GM18498 (cell line): ENCODE measurements around the gene OR9G4.

Source experiments
- ATAC-seq: cut with Tn5 transposase; IDR thresholded peaks from one replicate; pipeline ENCODE4 v1.9.1; 2021; ENCODE audit warnings: mild to moderate bottlenecking, moderate library complexity; ENCODE audit not compliant: unreplicated experiment

OR9G4 gene

DNA sequence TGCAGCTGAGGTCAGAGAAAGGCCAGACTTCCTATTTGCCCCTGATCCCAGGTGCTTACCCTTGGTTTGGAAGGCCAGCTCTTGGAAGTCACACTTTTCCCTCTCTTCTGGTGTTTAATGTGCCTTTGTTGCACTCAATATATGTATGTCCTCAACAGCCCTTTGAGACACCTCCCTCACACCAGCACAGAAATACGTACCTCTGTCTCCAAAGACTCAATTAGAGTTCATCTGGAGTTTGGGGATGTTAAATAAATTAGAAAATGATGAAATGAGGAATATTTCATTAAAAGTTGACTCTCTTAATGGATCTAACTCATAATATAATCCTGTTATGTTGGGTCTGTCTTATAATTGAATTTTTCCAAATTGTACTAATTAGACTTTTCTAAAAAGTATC is at the start of gene OR9G4:
OR9G4 (minus strand) TSS at position 101 of the 400 bp plus-strand sequence. CDS start 4,931 bp downstream, outside the sequence.
- no peak for ATAC-seq

DNA sequence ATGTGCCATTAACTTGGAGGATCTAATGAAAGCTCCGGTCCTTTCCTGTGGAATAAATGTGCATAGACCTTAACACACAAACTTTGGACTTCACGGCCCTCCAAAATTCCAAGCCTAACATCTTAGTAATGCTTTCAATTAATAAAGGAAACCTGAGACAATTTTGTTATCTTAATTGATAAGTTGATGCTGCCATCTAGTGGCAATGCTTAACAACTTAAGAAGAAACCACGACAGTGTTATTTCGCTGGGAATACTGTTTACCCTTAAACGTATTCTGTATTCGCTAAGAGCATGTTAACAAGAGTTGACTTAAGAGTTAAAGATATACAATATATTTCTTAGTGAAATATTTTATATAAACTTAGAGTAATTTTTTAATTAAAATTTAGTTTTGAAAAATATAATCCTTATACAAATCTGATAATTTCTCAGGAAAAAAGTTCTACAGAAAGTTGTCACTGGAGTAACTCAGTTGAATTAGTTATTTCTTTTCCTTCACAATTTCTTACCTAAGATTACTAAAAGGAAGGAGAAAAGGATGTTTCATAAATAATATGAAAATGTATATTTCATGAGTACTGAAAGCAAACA is 35.0 kb upstream of the OR9G4 start:
- ATAC-seq: no peak

DNA sequence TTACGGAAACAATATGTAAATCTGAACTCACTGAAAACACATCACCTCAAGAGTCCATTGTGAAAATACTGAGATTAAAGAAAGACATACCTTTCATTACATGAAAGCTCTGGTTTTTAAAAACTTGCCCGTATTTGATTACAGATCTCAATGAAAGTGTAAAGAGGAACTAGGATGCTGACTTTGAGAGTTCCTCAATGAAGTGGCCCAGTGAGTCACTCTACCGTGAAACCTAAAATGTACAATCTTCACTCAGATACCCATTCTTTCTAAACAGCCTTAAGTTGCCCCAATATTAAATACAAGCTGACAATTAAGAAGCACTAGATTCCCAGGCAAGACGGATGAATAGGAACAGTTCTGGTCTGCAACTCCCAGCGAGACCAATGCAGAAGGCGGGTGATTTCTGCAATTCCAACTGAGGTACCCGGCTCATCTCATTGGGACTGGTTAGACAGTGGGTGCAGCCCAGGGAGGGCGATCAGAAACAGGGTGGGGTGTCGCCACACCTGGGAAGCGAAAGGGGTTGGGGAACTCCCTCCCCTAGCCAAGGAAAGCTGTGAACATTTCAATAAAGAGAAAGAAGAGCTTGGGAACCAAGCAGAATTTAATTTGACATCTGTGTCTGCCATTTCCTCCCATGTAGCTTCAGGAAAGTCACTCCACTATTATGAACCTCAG is 33.8 kb upstream of the OR9G4 start:
- ATAC-seq: peak; percentile 78

DNA sequence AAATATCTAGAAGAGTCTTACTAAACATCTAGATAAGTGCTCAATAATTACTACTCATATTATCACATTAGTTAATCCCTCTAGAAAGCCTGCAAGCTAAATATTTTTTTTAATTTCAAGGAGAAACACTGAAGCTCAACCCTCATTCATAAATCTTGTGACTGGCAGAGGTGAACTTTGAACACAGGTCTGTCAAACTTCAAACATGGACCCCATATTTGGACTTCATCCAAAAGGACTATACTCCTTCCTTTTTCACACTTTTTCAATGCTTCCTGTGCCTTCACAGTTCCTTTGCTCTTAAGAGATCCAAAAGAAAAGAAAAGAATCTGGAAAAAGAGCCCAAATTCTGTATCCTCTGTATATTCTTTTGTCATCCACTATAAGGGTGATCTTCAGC is 28.3 kb upstream of the OR9G4 start:
- no peak for ATAC-seq

DNA sequence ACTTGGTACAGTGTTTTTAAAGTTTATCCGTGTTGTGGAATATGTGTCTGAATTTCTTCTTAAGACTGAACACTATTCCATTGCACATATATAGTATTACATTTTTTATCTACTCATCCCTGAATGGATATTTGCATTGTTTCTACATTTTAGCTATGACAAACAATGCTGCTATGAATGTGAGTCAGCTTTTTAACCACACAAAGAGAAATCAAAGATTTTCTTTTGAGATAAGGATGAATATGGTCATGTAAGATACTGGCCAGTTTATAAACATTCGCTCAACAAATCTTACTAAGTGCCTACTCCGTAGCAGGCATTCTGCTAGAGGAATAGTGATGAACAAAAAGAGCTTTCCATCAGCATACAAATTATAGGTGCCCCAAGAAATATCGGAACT is 16.5 kb upstream of the OR9G4 start:
- ATAC-seq: no peak

DNA sequence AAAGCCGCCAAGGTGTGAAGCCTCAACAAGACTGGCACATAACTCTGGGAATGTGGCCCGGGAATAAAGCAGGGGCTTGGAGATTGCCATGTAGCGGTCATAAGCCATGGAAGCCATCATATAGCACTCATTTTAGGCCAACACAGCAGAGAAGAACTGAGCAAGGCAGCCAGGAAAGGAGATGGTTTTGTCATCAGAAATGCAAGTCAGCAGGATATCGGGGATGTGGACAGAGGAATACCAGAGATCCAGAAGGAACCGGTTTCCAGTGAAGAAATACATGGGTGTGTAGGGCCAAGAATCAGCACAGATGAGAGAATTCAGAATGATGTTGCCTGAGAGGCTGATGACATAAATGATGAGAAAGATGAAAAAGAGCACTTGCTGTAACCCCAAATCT is 3.0 kb upstream of the OR9G4 start:
- ATAC-seq: no peak

DNA sequence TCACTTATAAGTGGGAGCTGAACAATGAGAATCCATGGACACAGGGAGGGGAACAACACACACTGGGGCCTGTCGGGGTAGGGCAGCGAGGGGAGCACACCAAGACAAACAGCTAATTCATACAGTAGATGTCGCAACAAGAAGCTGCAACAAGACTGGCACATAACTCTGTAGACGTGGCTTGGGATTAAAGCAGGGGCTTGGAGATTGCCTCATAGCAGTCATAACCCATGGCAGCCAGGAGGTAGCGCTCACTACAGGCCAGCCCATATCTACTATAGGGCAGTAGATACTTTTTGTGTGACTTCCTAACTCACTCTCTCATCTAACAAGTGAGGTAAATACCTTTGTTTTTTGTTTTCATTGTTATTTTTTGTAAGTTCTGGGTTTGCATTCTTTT is 1.7 kb upstream of the OR9G4 start:
- ATAC-seq: no peak

DNA sequence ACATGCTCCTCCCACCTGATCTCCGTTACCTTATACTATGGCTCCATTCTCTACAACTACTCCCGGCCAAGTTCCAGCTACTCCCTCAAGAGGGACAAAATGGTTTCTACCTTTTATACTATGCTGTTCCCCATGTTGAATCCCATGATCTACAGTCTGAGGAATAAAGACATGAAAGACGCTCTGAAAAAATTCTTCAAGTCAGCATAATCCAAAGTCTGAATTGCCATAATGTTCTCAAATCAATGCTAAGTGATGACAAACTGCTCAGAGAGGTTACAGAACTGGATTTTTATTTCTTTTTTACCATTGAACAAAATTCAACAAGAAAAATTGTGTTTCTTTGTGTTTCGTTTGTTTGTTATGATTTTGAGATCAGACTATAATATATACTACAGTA is 7.6 kb downstream of the OR9G4 start:
- ATAC-seq: no peak

DNA sequence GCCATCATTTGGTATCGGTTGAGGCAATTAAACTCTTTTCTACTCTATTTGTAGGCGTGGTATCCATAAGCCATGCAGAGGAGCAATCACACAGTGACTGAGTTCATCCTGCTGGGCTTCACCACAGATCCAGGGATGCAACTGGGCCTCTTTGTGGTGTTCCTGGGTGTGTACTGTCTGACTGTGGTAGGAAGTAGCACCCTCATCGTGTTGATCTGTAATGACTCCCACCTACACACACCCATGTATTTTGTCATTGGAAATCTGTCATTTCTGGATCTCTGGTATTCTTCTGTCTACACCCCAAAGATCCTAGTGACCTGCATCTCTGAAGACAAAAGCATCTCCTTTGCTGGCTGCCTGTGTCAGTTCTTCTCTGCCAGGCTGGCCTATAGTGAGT is 8.4 kb downstream of the OR9G4 start:
- ATAC-seq: no peak

DNA sequence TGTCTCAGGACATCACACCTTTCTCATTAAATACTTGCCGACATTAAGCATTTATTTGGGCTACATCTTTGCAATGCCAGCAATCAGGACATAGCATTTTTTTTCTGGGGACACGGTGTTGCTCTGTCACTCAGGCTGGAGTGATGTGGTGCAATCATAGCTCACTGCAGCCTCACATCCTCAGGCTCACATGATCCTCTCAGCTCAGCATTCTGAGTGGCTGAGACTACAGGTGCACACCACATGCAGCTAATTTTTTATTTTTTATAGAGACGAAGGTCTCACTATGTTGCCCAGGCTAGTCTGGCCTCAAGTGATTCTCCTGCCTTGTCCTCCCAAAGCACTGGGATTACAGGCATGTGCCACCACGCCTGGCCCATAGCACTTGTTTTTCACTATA is 28.0 kb downstream of the OR9G4 start:
- no peak for ATAC-seq

DNA sequence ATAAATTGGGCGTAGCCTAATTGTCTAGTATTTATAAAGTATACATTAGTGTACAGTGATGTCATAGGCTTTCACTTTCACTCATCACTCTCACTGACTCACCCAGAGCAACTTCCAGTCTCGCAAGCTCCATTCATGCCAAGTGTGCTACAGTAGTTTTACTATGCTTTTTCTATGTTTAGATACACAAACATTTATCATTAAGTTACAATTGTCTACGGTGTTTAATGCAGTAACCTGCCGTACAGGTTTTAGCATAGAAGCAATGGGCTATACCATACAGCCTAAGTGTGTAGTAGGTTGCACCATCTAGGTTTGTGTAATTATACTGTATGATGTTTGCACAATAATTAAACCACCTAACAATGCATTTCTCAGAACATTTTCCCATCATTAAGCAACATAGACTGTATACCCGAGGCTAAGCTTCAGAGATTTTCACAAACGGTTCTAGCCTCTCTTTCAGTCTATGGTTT is 32.1 kb downstream of the OR9G4 start:
- no peak for ATAC-seq

DNA sequence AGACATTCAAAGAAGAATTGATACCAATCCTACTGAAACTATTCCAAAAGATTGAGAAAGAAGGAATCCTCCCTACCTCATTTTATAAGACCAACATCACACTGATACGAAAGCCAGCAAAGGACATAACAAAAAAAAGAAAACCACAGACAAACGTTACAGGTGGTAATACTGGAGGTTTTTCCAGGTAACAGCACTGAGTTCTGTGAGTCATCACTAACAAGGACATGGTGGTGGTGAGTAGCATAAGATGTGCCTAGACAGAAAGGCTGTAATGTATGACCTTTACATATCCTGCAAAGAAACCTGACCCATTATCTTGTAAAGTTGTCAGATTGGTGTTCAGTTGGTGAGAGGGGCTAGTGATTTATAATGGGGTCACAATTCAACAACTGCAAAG is 34.3 kb downstream of the OR9G4 start:
- no peak for ATAC-seq

DNA sequence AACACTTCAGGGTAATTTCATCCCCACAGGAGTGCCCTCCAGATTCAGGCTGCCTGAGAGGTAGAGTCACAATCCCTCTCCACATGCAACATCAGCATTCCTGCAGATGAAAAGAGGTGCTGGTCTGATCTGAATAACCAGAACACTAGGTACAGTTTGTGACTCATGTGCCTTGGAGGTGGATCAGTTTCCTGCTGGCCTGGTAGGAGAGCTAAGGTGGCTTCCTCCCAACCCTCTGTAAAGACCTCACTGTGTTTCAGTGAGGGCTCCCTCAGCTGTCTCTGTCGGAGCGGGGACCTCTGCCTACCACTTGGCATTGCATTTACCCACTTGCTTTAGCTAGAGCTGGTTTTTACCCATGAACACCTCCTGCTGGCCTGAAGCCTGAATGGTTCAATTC is 42.0 kb downstream of the OR9G4 start:
- ATAC-seq: no peak

DNA sequence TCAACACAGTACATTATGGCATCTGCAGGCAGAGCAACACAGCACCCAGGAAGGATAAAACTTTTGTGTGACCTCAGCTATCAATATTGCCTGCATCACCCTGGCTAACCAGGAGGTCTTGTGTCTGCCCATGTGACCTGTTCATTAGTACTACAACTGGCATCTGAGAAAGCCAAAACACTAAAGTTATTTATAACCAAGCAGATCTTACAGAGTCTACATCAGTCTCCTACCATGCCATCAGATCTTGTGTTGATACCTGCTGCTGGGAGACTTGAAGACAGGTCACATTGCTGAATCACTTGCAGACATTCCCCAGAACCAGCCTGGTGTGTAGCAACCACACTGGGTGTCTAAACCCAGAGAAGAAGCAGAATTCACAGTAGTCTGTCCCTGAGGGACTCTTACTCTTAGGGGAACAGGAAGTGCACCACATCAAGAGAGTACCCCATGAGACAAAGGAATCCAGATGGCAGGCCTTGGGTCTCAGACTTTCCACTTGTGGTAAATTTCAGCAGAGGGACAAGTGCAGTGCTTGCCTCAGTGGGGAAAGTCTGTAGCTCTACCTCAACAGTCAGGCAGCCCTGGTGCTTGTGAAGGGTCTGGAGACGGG is 42.6 kb downstream of the OR9G4 start:
- ATAC-seq: no peak

DNA sequence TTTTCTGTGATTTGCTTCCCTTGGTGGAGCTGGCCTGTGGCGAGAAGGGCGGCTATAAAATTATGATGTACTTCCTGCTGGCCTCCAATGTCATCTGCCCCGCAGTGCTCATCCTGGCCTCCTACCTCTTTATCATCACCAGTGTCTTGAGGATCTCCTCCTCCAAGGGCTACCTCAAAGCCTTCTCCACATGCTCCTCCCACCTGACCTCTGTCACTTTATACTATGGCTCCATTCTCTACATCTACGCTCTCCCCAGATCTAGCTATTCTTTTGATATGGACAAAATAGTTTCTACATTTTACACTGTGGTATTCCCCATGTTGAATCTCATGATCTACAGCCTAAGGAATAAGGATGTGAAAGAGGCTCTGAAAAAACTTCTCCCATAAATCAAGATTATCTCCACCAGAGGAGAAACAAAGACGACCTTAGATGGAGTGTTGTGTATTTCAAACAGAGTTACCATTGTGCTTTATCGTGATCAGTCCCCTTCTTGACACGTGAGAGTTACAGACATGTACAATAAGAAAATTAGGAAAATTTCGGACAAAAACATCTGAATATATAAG is 47.5 kb downstream of the OR9G4 start:
- ATAC-seq: no peak

DNA sequence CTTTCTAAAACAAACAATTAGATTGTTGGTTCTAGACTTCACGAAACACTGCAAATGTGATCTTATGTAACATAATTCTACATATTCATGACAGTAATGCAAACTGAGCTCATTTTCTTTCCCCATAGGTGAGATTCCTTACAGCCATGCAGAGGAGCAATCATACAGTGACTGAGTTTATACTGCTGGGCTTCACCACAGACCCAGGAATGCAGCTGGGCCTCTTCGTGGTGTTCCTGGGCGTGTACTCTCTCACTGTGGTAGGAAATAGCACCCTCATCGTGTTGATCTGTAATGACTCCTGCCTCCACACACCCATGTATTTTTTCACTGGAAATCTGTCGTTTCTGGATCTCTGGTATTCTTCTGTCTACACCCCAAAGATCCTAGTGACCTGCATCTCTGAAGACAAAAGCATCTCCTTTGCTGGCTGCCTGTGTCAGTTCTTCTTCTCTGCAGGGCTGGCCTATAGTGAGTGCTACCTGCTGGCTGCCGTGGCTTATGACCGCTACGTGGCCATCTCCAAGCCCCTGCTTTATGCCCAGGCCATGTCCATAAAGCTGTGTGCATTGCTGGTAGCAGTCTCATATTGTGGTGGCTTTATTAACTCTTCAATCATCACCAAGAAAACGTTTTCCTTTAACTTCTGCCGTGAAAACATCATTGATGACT is 48.1 kb downstream of the OR9G4 start:
- no peak for ATAC-seq

DNA sequence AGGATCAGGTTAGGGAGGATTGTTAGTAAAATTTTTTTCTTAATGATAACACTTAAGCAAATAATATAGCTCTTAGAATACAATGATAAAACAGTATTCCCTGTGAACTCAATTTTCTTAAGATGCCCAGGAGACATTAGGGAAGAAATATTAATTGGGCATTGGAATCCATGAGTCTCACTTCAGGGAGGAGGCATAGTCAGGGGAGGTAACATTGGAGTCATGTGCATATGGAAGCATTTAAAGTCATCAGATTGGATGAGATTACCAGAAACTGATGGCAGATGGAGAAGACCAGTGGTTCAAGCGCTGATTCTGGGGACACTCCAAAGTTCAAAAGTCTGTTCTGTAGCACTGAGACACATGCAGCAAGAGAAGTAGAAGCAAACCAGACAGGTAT is 49.7 kb downstream of the OR9G4 start, which contains the start of gene OR9G1:
OR9G1 (plus strand) TSS at position 301 of the 400 bp plus-strand sequence. CDS start 1,293 bp downstream, outside the sequence.
- ATAC-seq: no peak

DNA sequence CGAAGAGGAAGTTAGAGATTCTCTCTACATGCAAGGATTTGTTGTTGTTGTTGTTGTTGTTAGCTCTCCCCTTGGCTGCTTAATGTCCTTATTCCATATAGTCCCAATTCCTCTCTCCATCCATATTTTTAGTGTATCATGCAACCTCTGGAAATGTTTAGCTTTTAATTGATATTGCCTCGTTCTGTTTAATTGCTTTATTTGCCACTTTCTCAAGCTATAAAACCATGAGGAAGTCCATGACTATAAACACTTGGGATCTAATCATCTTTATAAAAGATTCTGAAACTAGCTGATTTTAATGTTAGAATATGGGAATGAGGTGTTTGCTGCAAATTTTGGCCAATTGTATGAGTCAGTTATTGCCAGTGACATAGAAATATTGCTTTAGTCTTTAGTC is 55.1 kb downstream of the OR9G4 start:
- ATAC-seq: no peak
